Kidney capillary endothelial cell (primary cell): ENCODE measurements around the gene ZC3H6.
"Not testable (repeated sequence)": the region's sequence is repeated elsewhere in the genome, so short reads cannot be mapped to it uniquely, and the experiment has no call there.

ENCODE experiments used
- DNase-seq: peaks from one replicate; pipeline ENCODE4 v3.0.0-alpha.2; 2018; ENCODE audit warnings: low spot score

ZC3H6 gene

DNA sequence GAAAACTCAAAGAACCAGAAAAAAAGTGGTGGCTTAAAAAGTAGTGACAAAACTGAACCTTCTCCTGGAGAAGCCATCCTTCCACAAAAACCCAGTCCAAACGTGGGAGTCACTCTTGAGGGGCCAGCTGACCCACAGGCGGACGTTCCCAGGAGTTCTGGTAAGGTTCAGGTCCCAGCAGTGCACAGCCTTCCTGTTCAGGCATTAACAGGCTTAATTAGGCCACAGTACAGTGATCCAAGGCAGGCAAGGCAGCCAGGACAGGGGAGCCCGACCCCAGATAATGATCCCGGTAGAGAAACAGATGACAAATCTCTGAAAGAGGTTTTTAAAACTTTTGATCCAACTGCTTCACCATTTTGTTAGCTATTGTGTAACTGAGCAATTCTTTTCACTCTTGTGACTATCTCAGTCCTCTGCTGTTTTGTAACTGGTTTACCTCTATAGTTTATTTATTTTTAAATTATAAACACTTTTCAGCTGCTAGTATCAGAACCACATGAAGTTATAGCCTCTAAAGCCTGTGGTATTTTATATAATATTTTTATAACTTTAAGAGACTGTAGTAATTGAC is 56.8 kb downstream of the ZC3H6 start:
- no peak for DNase-seq

DNA sequence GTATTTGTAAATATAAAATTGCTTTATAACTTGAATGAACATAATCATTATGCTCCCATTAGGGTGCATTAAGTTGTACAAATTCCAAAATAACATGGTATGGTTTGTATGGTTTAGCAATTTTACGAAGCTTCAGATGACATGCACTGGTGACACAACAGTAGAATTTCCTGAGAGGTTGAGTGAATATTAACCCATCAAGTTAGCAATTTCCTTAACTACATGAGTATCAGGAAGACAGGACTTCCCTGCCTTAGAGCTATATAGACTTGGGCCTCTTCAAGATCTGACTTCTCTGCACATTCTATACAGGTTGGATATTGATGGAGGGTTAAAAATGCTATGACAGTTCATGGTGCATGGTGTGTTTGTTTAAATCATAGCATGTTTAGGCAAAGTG is 60.2 kb downstream of the ZC3H6 start:
- DNase-seq: no peak

DNA sequence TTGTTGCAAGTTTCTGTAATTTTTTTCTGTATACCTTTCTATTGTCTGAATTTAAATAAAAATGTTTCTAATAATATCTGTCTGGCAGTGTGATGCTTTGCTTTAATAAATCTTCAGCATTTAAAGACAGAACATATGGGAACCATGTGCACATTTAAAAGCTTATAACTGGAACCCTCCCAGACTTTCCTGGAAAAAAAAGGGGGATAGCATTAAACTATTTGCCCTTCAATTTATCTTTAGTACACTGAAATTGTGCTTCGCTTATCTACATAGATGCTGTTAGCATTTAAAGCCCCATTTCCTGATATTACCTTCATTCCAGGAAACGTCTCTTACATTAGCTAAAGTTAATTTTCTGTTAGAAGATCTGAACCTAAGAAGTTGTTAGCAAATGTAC is 64.6 kb downstream of the ZC3H6 start:
- DNase-seq: no peak

DNA sequence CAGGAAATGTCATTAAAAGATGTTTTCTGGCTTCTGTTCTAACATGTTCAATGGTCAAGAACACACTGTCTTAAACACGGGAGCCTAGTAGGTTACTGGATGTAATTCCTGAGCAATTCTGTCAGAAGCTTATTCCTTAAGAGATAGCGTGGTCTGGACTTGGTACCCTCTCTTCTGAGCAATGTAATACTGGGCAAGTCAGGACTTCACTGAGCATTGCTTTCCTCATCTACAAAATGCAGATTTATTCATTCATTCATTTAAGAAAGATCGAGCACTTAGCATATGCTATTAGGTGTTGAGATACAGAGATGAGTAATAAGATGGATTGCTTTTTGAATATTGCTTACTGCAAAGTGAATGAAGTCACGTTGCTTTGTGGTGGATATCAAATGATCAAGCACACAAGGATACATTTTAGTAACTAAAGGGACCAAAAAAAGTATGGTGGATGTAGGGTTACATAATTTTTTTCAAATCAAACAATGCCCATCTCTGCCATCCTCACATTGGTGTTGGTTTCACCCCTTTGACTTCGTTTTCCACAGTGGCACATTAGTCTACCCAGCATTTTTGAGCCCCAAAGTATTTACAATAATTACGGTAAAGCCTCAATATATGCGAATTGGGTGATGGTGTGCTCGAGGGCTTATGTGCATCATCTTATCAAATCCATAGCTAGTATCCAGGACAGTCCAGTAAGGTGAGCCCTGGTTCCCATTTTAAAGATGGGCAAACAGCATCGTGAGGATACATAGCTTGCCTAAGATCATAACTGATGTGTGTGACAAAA is 65.3 kb downstream of the ZC3H6 start:
- no peak for DNase-seq

DNA sequence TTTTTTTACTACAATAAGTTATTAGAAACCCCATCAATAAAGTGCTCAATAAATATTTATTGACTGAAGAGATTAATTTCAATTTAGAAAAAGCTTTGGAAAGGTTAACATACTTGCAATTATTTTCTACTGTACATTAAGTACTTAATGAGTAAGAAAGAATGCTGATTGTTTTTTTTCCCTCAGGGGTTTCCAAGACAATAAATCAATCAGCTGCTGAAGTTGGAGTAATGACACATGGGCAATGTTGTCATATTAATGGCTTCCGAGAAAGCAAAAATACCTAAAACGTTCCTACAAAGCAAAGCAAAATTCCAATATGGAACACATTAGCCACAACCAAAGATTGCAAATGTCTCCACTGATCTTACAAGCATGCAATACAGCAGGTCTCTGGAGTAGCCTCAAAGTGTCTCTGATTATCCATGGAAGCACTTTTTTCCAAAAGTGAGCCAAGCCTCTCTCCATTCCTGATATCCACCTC is 66.7 kb downstream of the ZC3H6 start:
- no peak for DNase-seq

DNA sequence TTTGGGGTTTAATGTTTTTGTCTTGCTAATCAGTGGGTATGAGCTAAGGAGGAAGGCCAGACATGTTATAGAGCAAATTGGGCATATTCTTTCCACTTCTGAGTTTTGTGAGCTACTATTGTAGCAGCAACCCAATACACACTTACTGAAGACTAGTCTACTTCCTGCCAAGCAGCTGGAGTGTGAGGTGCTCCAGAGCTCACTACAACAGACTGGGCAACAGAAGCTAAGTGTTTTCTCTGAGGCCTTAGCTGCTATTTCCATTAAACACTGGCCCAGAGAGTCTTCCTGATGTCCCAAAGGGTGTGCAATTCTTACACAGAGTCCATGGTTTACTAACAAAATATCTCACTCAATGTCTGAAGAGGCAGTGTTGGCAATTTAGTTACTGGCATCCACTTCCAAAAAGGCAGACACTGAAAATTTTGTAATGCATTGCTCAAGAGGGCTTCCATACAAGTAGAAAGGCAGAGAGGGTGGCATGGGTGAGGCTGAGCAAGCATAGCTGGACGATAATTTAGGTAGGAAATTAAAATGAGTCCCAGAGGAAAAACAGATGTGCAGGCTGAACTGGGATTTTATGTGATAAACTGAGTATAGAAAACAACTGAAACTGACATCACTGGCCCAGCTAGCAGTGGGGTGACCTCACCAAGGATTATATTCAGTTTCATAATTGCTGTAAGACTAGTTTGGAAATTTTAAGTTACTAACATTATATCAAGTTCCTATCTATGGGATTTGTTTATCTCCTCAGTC is 68.6 kb downstream of the ZC3H6 start:
- DNase-seq: no peak

DNA sequence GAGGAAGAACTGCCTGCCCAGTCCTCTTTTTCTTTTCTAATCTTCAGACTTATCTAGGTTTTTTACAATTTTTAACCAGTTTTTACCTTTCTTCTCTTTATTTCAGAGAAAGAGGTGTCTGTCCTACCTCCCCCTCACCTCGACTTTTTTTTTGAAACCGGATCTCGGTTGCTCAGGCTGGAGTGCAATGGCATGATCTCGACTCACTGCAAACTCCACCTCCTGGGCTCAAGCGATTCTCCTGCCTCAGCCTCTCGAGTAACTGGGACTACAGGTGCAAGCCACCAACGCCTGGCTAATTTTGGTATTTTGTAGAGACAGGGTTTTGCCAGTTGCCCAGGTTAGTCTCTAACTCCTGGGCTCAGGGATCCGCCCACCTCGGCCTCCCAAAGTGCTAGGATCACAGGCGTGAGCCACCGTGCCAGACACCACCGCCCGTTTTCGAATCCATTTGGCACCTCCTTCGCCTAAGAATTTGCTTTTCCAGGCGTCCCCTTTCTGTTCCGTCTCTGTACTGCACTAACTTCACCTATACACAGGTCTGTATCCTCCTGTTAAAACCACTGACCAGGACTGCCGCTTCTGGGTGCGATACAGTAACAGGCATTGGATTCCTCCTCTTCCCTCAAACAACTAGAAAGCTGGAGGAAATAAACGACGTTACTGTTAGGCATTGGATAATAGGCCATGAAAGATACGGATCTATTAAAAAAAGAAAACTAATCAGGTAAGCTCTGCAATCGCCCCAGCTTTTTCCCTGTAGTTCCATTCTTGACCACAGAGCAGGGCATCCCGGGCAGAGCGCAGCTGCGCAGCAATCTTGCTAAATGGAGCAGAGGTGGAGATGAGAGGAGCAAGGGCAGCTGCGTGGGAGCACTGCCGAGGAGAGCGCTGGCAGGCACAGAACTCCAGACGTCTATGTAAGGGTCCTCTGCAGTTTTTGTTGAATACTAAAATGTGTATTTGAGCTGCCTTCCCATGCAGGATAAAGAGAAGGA is 69.9 kb downstream of the ZC3H6 start:
- DNase-seq: no peak

DNA sequence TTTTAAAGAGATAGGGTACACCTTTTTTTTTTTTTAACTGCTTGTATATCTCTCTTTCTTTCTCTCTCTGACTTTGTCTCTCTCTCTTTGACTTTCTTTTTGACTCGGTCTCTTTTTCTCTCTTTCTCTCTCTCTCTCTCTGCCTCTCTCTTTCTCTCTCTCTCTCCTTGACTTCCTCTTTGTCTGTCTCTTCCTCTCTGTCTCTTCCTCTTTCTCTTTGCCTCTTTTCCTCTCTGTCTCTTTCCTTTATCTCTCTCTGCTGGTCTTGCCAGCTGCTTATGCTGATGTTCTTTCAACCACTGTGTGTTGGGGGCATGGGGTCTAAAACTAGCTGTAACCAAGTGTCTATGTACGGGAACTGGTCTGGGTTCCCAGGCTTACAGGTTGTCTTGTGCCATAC is 76.9 kb downstream of the ZC3H6 start:
- not testable (repeated sequence) for DNase-seq

DNA sequence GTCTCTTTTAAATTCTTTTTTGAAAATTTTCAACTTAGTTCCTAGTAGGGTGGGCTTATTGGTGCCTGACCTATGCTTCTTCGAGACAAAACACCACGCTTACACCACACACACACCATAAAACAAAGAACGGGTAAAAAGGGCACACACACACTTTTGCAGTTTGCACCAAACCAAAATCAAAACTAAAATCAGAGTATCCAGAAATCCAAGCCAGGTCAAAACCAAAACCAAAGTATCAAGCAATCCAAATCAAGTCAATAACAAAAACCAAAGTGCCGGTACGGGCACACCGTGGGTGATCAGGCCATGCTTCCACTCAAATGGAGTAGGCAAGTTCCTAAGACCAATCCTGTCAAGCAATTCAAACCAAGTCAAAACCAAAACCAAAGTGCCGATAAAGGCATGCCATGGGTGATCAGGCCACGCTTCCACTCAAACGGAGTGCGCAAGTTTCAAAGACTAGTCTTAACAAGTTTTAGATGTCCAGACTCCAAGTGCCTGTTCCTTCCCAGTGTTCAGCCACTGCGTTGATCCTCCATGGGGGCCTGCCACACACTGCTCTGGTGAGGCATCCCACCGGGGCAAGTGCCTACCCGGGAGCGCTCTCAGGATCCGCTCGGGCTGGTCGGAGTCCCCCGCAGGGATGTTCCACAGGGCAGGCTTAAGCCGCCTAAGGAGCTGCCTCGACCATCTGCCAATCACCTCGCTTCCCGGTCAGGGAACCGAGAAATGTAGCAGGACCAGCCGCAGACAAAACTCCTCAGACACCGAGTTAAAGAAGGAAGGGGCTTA is 77.6 kb downstream of the ZC3H6 start:
- DNase-seq: not testable (repeated sequence)

DNA sequence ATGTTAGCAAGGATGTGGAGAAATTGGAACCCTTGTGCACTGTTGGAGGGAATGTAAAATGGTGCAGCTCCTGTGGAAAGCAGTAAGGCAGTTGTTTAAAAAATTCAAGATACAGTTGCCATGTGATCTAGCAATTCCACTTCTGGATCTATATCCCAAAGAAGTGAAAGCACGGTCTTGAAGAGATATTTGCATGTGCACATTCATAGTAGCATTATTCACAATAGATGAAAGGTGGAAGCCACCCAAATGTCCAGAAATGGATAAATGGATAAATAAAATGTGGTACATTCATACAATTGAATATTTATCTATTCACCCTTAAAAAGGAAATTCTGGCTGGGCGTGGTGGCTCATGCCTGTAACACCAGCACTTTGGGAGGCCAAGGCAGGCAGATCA is 78.9 kb downstream of the ZC3H6 start:
- DNase-seq: not testable (repeated sequence)

DNA sequence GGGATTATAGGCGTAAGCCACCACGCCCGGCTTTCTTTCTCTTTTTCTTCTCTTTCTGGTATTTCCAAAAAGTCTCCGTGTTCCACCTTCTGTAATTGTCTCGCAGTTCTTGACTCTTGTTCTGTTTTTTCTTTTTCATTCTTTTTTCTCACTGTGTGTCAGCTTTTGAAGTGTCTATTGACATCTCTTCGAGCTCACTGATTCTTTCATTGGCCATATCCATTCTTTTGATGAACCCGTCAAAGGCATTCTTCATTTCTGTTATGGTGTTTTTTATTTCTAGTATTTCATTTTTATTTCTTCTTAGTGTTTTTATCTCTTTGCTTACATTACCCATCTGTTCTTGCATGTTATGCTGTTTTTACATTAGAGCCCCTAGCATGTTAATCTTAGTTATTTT is 84.7 kb downstream of the ZC3H6 start:
- not testable (repeated sequence) for DNase-seq
